AG10803 (cell line): Measurements from ENCODE around the gene ABLIM3.

Experiments used
- DNase-seq: peaks from one replicate; pipeline ENCODE4 v3.0.0; 2010; ENCODE audit warnings: low read depth
- H3K4me3 ChIP-seq: 2 replicates; pipeline ENCODE4 v1.5.1; 2011; ENCODE audit warnings: mild to moderate bottlenecking, low read length, control low read depth
- CTCF ChIP-seq: conservative IDR thresholded peaks from 2 replicates; pipeline ENCODE4 v1.5.1; 2011; ENCODE audit warnings: mild to moderate bottlenecking, low read length, control low read depth, inconsistent platforms

ABLIM3 gene

GRCh38 chr5:149113669-149114068, 27.6 kb upstream of the ABLIM3 start:
- no peak for TF ChIP-seq CTCF
- no peak overlapping the region for H3K4me3 ChIP-seq
- DNase-seq, result peak; percentile 79

GRCh38 chr5:149114403-149115312, 26.6 kb upstream of the ABLIM3 start:
- TF ChIP-seq CTCF, result peak; percentile 95
- no peak overlapping the region for H3K4me3 ChIP-seq
- peak; percentile 80 for DNase-seq

GRCh38 chr5:149117970-149118369, 23.3 kb upstream of the ABLIM3 start:
- H3K4me3 ChIP-seq, result no peak overlapping the region
- DNase-seq, result no peak
- no peak for TF ChIP-seq CTCF

GRCh38 chr5:149118463-149118862, 22.8 kb upstream of the ABLIM3 start:
- DNase-seq, result no peak
- H3K4me3 ChIP-seq, result no peak overlapping the region
- no peak for TF ChIP-seq CTCF

GRCh38 chr5:149121145-149121544, 20.1 kb upstream of the ABLIM3 start:
- TF ChIP-seq CTCF, result no peak
- DNase-seq, result no peak
- H3K4me3 ChIP-seq, result no peak overlapping the region

- DNase-seq, result no peak
- no peak for TF ChIP-seq CTCF
- H3K4me3 ChIP-seq, result no peak overlapping the region
Observed at GRCh38 chr5:149123211-149123610, 18.1 kb upstream of the ABLIM3 start.

- H3K4me3 ChIP-seq, result no peak overlapping the region
- no peak for DNase-seq
- peak; percentile 39 for TF ChIP-seq CTCF
Observed at GRCh38 chr5:149125386-149125891, 15.9 kb upstream of the ABLIM3 start.
